Suprapubic skin (tissue), 4 donors: ENCODE measurements around the gene RAG2. TPM values are rescaled to one million over a fixed set of nuclear protein-coding genes. Genes with fewer than 3 reads are reported as not detected.
A peak's percentile ranks its signal among the peaks of the same experiment; 100 is the strongest.
"Not testable (repeated sequence)": the region's sequence is repeated elsewhere in the genome, so short reads cannot be mapped to it uniquely, and the experiment has no call there.

ENCODE experiments used
- DNase-seq, 2 donors: peaks; one replicate each; pipeline ENCODE4 v3.0.0-alpha.2; 2019; ENCODE audit warnings: low spot score in 2 of 2
- H3K27ac ChIP-seq: fragments of 200-600 bp; sonication (generic); one replicate; pipeline ENCODE4 v1.5.1; 2019
- H3K27me3 ChIP-seq: fragments of 200-600 bp; sonication (generic); one replicate; pipeline ENCODE4 v1.5.1; 2019
- H3K36me3 ChIP-seq: fragments of 200-600 bp; sonication (generic); one replicate; pipeline ENCODE4 v1.5.1; 2019
- H3K4me1 ChIP-seq: fragments of 200-600 bp; sonication (generic); one replicate; pipeline ENCODE4 v1.5.1; 2019
- H3K4me3 ChIP-seq: fragments of 200-600 bp; sonication (generic); one replicate; pipeline ENCODE4 v1.5.1; 2019; ENCODE audit warnings: mild to moderate bottlenecking
- H3K9me3 ChIP-seq: fragments of 200-600 bp; sonication (generic); one replicate; pipeline ENCODE4 v1.5.1; 2019
- EP300 ChIP-seq: sonication (generic); formaldehyde crosslinking; IDR thresholded peaks from one replicate; pipeline ENCODE4 v1.6.1; 2017; ENCODE audit warnings: antibody characterized with exemption
- POLR2A ChIP-seq, 2 donors: fragments of 450-650 bp; IDR thresholded peaks; one replicate each; pipeline ENCODE4 v1.6.1; 2017; ENCODE audit warnings: antibody characterized with exemption in 2 of 2, mild to moderate bottlenecking in 2 of 2, moderate library complexity in 2 of 2
- POLR2AphosphoS5 ChIP-seq, 3 donors: sonication (generic); formaldehyde crosslinking; IDR thresholded peaks; one replicate each; pipeline ENCODE4 v1.6.1; 2017; ENCODE audit warnings: antibody characterized with exemption in 3 of 3
- WGBS: methylation state at CpG from one replicate; pipeline ENCODE4 v1.1.5; 2018; 5-methylcytosine and 5-hydroxymethylcytosine counted together
- total RNA-seq, 4 donors: library from RNA; depleted of rRNA; stranded (reverse); fragments of >200 nt; gene quantifications; one replicate each; pipeline ENCODE4 v1.1.0, GENCODE V29; 2016
- TF ChIP-seq, protein P1 (sequence below), 2 donors: fragments of 200-600 bp in 1 of 2; fragments of 450-650 bp in 1 of 2; sonication (generic) in 1 of 2; IDR thresholded peaks; one replicate each; pipeline ENCODE4 v1.5.1; 2016 to 2019; ENCODE audit warnings: antibody characterized with exemption in 2 of 2, mild to moderate bottlenecking in 1 of 2, moderate library complexity in 1 of 2

Gene RAG2
- total RNA-seq, 4 donors from 2014 or later: not detected

DNA sequence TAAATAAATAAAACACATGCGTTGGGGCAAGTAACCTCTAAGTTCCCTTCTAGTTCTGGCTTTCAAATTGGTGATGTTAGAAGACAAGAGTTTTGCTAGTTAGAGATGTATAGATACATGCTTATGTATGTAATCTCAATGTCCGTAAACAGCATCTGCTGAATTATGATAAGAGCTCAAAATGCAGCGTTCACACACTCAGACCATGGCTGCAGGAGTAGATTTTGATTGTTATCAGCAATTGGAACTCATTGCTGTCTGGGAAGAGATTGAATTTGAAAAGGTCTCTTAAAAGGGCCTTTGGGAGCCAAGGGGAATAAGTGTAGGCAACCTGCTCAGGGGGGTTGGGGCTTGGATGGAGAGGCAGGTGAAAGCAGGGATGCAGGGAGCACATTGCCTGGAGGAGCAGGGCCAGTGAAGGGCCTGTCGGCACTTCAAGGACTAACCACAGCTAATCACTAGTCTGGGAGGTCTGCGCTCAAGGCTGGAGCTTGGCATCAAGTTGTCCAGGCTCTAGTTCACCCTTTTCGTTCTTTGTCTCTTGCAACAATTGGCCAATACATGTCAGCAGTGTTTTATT is 32.9 kb downstream of the RAG2 start:
- H3K4me1 ChIP-seq: no peaks in the 10 kb centered on the region
- H3K9me3 ChIP-seq: no peaks in the 10 kb centered on the region
- H3K36me3 ChIP-seq: no peaks in the 10 kb centered on the region
- 68% methylated on average over 6 of the region's 6 CpGs for WGBS
- H3K27ac ChIP-seq: no peak overlapping the region
- peaks cover 5% of the 10 kb centered on the region for H3K27me3 ChIP-seq
- TF ChIP-seq POLR2AphosphoS5 (IDR thresholded peaks at IDR 0.05) (no peak), EP300 (no peak), POLR2A (IDR thresholded peaks at IDR 0.05) (no peak)
- TF ChIP-seq, protein P1, sequence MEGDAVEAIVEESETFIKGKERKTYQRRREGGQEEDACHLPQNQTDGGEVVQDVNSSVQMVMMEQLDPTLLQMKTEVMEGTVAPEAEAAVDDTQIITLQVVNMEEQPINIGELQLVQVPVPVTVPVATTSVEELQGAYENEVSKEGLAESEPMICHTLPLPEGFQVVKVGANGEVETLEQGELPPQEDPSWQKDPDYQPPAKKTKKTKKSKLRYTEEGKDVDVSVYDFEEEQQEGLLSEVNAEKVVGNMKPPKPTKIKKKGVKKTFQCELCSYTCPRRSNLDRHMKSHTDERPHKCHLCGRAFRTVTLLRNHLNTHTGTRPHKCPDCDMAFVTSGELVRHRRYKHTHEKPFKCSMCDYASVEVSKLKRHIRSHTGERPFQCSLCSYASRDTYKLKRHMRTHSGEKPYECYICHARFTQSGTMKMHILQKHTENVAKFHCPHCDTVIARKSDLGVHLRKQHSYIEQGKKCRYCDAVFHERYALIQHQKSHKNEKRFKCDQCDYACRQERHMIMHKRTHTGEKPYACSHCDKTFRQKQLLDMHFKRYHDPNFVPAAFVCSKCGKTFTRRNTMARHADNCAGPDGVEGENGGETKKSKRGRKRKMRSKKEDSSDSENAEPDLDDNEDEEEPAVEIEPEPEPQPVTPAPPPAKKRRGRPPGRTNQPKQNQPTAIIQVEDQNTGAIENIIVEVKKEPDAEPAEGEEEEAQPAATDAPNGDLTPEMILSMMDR (IDR thresholded peaks at IDR 0.05): no peak
- no peak for DNase-seq
- no peak overlapping the region for H3K4me3 ChIP-seq

DNA sequence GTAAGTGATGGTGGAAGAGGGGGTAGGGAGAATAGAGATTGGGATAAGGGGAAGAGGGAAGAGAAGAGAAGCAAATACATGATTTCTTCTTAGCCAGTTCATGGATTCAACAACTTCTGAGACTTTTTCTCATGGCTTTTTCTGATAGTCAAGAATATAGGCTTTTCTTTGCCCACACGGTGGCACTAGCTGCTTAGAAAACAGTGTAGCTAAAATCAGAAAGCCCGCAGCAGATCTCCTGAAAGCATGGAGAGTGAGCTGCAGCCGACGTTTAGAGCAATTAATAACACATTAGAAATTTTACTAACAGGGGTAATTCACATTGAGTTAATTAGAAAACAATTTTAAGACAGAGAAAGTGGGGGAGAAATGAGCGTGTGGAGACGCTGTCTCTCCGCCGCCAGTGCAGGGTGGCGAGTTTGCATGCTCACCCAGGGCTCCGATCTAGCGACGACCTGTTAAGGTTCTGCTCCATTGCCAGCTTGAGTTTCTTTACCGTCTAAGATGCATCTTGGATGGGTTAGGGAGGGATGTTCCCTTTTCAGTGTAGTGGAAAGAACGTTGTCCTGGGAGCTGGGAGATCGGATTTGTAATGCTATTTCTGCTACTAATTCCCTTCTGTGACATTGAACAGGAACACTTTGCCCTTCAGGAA is 33.5 kb downstream of the RAG2 start:
- TF ChIP-seq, protein P1 (IDR thresholded peaks at IDR 0.05): peak; percentile 29 to 52
- no peak for TF ChIP-seq EP300
- Histone ChIP-seq H3K9me3 (peaks cover 5% of the 10 kb centered on the region), H3K36me3 (no peaks in the 10 kb centered on the region), H3K4me1 (no peaks in the 10 kb centered on the region), H3K27me3 (peaks cover 5% of the 10 kb centered on the region), H3K27ac (no peak overlapping the region), H3K4me3 (peak overlapping the region; percentile 35)
- DNase-seq: no peak
- WGBS: 6% methylated on average over 15 of the region's 15 CpGs

DNA sequence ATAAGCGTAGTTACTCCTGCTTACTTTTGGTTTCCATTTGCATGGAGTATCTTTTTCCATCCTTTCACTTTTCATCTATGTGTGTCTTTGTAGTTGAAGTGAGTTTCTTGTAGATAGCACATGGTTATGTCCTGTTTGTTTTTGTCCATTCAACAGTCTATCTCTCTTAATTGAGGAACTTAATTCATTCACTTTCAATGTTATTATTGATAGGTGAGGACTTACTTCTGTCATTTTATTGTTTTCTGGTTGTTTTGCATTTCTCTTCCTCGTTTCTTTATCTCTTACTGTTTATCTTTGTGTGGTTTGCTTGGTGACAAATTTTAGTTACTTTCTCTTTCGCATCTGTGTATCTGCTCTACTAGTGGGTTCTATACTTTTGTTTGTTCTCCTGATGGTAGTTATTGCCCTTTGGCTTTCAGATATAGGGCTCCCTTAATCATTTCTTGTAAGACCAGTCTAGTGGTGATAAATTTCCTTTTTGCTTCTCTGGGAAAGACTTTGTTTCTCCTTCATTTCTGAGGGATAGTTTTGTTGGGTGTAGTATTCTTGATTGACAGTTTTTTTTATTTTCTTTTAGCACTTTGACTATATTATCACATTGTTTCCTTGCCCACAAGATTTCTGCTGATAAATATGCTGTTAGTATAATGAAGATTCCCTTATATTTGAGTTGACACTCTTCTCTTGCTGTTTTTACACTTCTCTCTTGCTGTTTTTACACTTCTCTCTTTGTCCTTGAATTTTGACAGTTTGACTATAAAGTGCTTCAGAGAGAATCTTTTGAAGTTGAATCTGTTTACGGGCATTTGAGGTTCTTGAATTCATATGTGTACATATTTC is 39.2 kb downstream of the RAG2 start:
- H3K27ac ChIP-seq: no peak overlapping the region
- no peak for DNase-seq
- no peak for TF ChIP-seq POLR2AphosphoS5 (IDR thresholded peaks at IDR 0.05)
- TF ChIP-seq, protein P1 (IDR thresholded peaks at IDR 0.05): no peak
- TF ChIP-seq POLR2A (IDR thresholded peaks at IDR 0.05): no peak
- TF ChIP-seq EP300: no peak

DNA sequence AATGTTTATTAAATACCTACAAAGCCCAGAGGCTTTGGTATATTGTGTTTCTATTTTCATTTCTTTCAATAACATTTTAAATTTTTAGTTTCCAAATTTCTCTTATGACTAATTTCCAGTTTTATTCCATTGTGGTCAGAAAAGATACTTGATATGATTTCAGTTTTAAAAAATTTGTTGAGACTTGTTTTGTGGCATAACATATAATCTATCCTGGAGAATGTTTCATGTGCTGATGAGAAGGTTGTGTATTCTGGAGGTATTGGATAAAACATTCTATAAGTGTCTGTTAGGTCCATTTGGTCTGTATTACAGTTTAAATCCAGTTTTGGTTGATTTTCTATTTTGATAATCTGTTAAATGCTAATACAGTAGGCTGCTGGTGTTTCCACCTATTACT is 40.0 kb downstream of the RAG2 start:
- Histone ChIP-seq H3K4me3 (no peak overlapping the region), H3K27ac (no peak overlapping the region), H3K4me1 (no peaks in the 10 kb centered on the region), H3K9me3 (peaks cover 5% of the 10 kb centered on the region), H3K36me3 (no peaks in the 10 kb centered on the region), H3K27me3 (no peaks in the 10 kb centered on the region)
- no peak for DNase-seq
- TF ChIP-seq, protein P1 (IDR thresholded peaks at IDR 0.05): no peak
- TF ChIP-seq POLR2A (IDR thresholded peaks at IDR 0.05) (no peak), POLR2AphosphoS5 (IDR thresholded peaks at IDR 0.05) (no peak), EP300 (no peak)

More for the DNA sequence above, 39.2 kb downstream of the RAG2 start:
- H3K9me3 ChIP-seq: peaks cover 5% of the 10 kb centered on the region
- H3K27me3 ChIP-seq: no peaks in the 10 kb centered on the region
- WGBS: 76% methylated on average over 4 of the region's 4 CpGs
- no peaks in the 10 kb centered on the region for H3K4me1 ChIP-seq
- H3K36me3 ChIP-seq: no peaks in the 10 kb centered on the region
- no peak overlapping the region for H3K4me3 ChIP-seq

DNA sequence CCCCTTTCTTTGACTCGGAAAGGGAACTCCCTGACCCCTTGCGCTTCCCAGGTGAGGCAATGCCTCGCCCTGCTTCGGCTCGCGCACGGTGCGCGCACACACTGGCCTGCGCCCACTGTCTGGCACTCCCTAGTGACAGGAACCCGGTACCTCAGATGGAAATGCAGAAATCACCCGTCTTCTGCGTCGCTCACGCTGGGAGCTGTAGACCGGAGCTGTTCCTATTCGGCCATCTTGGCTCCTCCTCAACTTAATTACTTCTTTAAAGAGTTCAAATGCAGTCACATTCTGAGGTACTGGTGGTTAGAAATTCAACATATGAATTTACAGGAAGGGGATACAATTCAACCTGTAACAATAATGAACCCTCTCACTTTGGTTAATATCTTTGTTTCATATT is 40.6 kb downstream of the RAG2 start:
- WGBS: 96% methylated on average over 15 of the region's 17 CpGs
- not testable (repeated sequence) for H3K4me1 ChIP-seq, DNase-seq, H3K4me3 ChIP-seq, H3K36me3 ChIP-seq, H3K27ac ChIP-seq, H3K9me3 ChIP-seq, H3K27me3 ChIP-seq
